Measurements from ENCODE around the gene NFAT5. TPM values are rescaled to one million over a fixed set of nuclear protein-coding genes. Genes with fewer than 3 reads are reported as not detected.
"Not testable (repeated sequence)": the region's sequence is repeated elsewhere in the genome, so short reads cannot be mapped to it uniquely, and the experiment has no call there.

Gene NFAT5
- total and polyA plus RNA-seq, 2 donors from 2014 or later: 1.9 to 83.7 TPM

DNA sequence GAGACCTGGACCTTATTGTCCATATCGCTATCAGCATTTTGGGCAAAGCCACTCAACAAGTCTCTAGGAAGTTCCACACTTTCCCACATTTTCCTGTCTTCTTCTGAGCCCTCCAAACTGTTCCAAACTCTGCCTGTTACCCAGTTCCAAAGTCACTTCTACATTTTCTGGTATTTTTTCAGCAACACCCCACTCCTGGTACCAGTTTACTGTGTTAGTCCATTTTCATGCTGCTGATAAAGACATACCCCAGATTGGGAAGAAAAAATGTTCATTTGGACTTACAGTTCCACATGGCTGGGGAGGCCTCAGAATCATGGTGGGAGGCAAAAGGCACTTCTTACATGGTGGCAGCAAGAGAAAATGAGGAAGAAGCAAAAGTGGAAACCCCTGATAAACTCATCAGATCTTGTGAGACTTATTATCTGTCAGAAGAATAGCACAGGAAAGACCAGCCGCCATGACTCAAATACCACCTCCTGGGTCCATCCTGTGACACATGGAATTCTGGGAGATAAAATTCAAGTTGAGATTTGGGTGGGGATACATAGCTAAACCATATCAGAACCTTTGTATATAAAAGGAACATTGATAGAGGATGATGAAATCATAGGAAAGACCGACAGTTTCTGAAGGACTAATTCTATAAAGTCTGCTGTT lies 71.6 kb downstream of the NFAT5 start:
- FAIRE-seq; H3K4me1 ChIP-seq (ENCODE audit: control insufficient read depth in 2 of 3, insufficient read depth in 2 of 3, low read depth in 1 of 3, low read length in 3 of 3); H3K9ac ChIP-seq (ENCODE audit: low read length in 3 of 3); H3K9me3 ChIP-seq (ENCODE audit: control insufficient read depth in 2 of 3, insufficient read depth in 1 of 3, low read length in 3 of 3); intact Hi-C loops (cut with DNase I); DNase-seq; H3K27me3 ChIP-seq (ENCODE audit: control insufficient read depth, insufficient read depth, low read length); H3K4me3 ChIP-seq (ENCODE audit: low read length in 3 of 3); H3K27ac ChIP-seq (ENCODE audit: low read depth in 2 of 2, low read length in 2 of 2): not testable (repeated sequence)
- peaks cover 3 to 10% (median 5%) of the 10 kb centered on the region in 3 donors for H3K36me3 ChIP-seq (ENCODE audit: control insufficient read depth in 2 of 3, insufficient read depth in 3 of 3, low read length in 3 of 3)

DNA sequence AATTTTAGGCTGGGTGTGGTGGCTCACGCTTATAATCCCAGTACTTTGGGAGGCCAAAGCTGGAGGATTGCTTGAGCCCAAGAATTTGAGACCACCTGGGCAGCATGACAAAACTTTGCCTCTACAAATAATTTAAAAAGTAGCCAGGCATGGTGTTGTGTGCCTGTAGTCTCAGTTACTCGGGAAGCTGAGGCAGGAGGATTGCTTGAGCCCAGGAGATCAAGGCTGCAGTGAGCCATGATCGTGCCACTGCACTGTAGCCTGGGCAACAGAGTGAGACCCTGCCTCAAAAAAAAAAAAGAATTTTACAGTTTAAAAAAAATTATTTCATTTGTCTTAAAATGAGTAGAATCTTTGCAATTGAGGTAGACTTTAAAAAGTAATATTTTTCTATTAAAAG lies 78.2 kb downstream of the NFAT5 start:
- H3K4me1 ChIP-seq (ENCODE audit: control insufficient read depth in 2 of 3, insufficient read depth in 2 of 3, low read depth in 1 of 3, low read length in 3 of 3); H3K36me3 ChIP-seq (ENCODE audit: control insufficient read depth in 2 of 3, insufficient read depth in 3 of 3, low read length in 3 of 3); H3K27ac ChIP-seq (ENCODE audit: low read depth in 2 of 2, low read length in 2 of 2); DNase-seq; H3K27me3 ChIP-seq (ENCODE audit: control insufficient read depth, insufficient read depth, low read length); H3K4me3 ChIP-seq (ENCODE audit: low read length in 3 of 3); H3K9me3 ChIP-seq (ENCODE audit: control insufficient read depth in 2 of 3, insufficient read depth in 1 of 3, low read length in 3 of 3); H3K9ac ChIP-seq (ENCODE audit: low read length in 3 of 3); intact Hi-C loops (cut with DNase I); FAIRE-seq: not testable (repeated sequence)

DNA sequence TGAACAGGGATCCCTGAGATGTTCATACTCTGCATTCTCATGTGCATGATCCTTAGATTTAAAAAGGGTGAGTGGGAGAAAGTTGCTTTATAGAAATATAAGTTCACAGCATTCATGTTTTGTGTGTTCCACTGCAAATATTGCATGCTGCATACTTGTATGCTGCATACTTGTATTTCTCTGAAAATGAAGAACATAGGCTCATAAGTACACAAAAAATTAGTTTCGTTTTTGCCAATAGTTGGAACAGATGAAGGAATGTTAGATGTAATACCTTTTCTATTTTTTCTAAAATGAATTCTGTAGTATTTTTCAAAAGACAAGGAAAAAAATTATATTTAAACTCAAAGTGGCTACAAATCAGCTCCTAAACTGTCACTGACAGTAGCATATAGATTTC lies 79.0 kb downstream of the NFAT5 start:
- Histone ChIP-seq H3K4me3 (ENCODE audit: low read length in 3 of 3) (no peak overlapping the region), H3K36me3 (ENCODE audit: control insufficient read depth in 2 of 3, insufficient read depth in 3 of 3, low read length in 3 of 3) (peaks cover 5 to 8% (median 6%) of the 10 kb centered on the region in 3 donors), H3K27ac (ENCODE audit: low read depth in 2 of 2, low read length in 2 of 2) (no peak overlapping the region), H3K9ac (ENCODE audit: low read length in 3 of 3) (no peak overlapping the region), H3K27me3 (ENCODE audit: control insufficient read depth, insufficient read depth, low read length) (no peaks in the 10 kb centered on the region), H3K9me3 (ENCODE audit: control insufficient read depth in 2 of 3, insufficient read depth in 1 of 3, low read length in 3 of 3) (no peaks in the 10 kb centered on the region), H3K4me1 (ENCODE audit: control insufficient read depth in 2 of 3, insufficient read depth in 2 of 3, low read depth in 1 of 3, low read length in 3 of 3) (peaks cover 0 to 2% (median 0%) of the 10 kb centered on the region in 3 donors)
- DNase-seq (no peak), FAIRE-seq (no peak)
- intact Hi-C loops (cut with DNase I): no loop called here
- TF ChIP-seq, protein P1, sequence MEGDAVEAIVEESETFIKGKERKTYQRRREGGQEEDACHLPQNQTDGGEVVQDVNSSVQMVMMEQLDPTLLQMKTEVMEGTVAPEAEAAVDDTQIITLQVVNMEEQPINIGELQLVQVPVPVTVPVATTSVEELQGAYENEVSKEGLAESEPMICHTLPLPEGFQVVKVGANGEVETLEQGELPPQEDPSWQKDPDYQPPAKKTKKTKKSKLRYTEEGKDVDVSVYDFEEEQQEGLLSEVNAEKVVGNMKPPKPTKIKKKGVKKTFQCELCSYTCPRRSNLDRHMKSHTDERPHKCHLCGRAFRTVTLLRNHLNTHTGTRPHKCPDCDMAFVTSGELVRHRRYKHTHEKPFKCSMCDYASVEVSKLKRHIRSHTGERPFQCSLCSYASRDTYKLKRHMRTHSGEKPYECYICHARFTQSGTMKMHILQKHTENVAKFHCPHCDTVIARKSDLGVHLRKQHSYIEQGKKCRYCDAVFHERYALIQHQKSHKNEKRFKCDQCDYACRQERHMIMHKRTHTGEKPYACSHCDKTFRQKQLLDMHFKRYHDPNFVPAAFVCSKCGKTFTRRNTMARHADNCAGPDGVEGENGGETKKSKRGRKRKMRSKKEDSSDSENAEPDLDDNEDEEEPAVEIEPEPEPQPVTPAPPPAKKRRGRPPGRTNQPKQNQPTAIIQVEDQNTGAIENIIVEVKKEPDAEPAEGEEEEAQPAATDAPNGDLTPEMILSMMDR (IDR thresholded peaks at IDR 0.05; ENCODE audit: borderline replicate concordance, extremely low read depth, insufficient read depth): no peak

GRCh38 chr16:69647020-69647419 lies 81.3 kb downstream of the NFAT5 start:
- intact Hi-C loops (cut with DNase I): no loop called here
- DNase-seq: peak in 1 of 5 donors; percentile 10
- Histone ChIP-seq H3K9me3 (ENCODE audit: control insufficient read depth in 2 of 3, insufficient read depth in 1 of 3, low read length in 3 of 3) (no peaks in the 10 kb centered on the region), H3K27me3 (ENCODE audit: control insufficient read depth, insufficient read depth, low read length) (no peaks in the 10 kb centered on the region), H3K36me3 (ENCODE audit: control insufficient read depth in 2 of 3, insufficient read depth in 3 of 3, low read length in 3 of 3) (peaks cover 5 to 10% (median 8%) of the 10 kb centered on the region in 3 donors), H3K9ac (ENCODE audit: low read length in 3 of 3) (no peak overlapping the region), H3K4me3 (ENCODE audit: low read length in 3 of 3) (no peak overlapping the region), H3K27ac (ENCODE audit: low read depth in 2 of 2, low read length in 2 of 2) (no peak overlapping the region), H3K4me1 (ENCODE audit: control insufficient read depth in 2 of 3, insufficient read depth in 2 of 3, low read depth in 1 of 3, low read length in 3 of 3) (peaks cover 0 to 2% (median 0%) of the 10 kb centered on the region in 3 donors)
- no peak for FAIRE-seq
- TF ChIP-seq, protein P1 (IDR thresholded peaks at IDR 0.05; ENCODE audit: borderline replicate concordance, extremely low read depth, insufficient read depth): no peak

All from kidney (tissue), 14 donors.